K562 (cell line): ENCODE results near the gene VKORC1. TPM values are rescaled to one million over a fixed set of nuclear protein-coding genes. Genes with fewer than 3 reads are reported as not detected.

Experiments
- CBX3 ChIP-seq, 2 experiments: IDR thresholded peaks; 1 replicate in 1 of 2; 2 replicates in 1 of 2; pipeline ENCODE4 v1.6.1; 2012; ENCODE audit warnings: inconsistent platforms in 2 of 2, low read length in 2 of 2, borderline replicate concordance in 1 of 2, control low read depth in 1 of 2
- EP400 ChIP-seq: fragments of 450-650 bp; IDR thresholded peaks from 2 replicates; pipeline ENCODE4 v1.6.1; 2017; ENCODE audit warnings: antibody characterized with exemption, mild to moderate bottlenecking, moderate library complexity
- KAT2B ChIP-seq: IDR thresholded peaks from one replicate; pipeline ENCODE4 v1.6.1; 2012; ENCODE audit warnings: low read depth, mild to moderate bottlenecking, control low read depth, inconsistent platforms, low read length, moderate library complexity
- LCOR ChIP-seq: sonication (generic); formaldehyde crosslinking; IDR thresholded peaks from 2 replicates; pipeline ENCODE4 v1.8.0; 2022; ENCODE audit warnings: mild to moderate bottlenecking, missing genetic modification reagents
- MAFF ChIP-seq: IDR thresholded peaks from 2 replicates; pipeline ENCODE4 v1.6.1; 2012; ENCODE audit warnings: low read length, improper control_type of control experiment
- MAFK ChIP-seq: IDR thresholded peaks from 2 replicates; pipeline ENCODE4 v1.6.1; 2011; ENCODE audit warnings: low read length, improper control_type of control experiment
- NFATC3 ChIP-seq: fragments of 450-650 bp; IDR thresholded peaks from 2 replicates; pipeline ENCODE4 v1.6.1; 2017; ENCODE audit warnings: mild to moderate bottlenecking
- POLR3G ChIP-seq: IDR thresholded peaks from 2 replicates; pipeline ENCODE4 v1.6.1; 2011; ENCODE audit not compliant: insufficient read length, insufficient replicate concordance; ENCODE audit errors: extremely low read depth
- PTRF ChIP-seq: fragments of 450-650 bp; IDR thresholded peaks from 2 replicates; pipeline ENCODE4 v1.6.1; 2016; ENCODE audit warnings: mild to moderate bottlenecking, missing genetic modification characterization, missing compliant biosample characterization
- ZBTB7A ChIP-seq: IDR thresholded peaks from 2 replicates; pipeline ENCODE4 v1.6.1; 2011; ENCODE audit warnings: low read depth, mild to moderate bottlenecking, low read length, moderate library complexity, borderline replicate concordance; ENCODE audit not compliant: control insufficient read depth
- ZKSCAN8 ChIP-seq: fragments of 200-800 bp; sonication (Bioruptor generic); IDR thresholded peaks from 2 replicates; pipeline ENCODE4 v1.6.1; 2016; ENCODE audit warnings: missing genetic modification characterization, missing compliant biosample characterization
- ZNF146 ChIP-seq: IDR thresholded peaks from one replicate; pipeline ENCODE4 v1.6.1; 2018; ENCODE audit warnings: missing compliant biosample characterization; ENCODE audit not compliant: unreplicated experiment
- ZNF24 ChIP-seq: fragments of 450-650 bp; IDR thresholded peaks from 2 replicates; pipeline ENCODE4 v1.6.1; 2016
- polyA plus RNA-seq, 8 experiments: library from polyadenylated mRNA; depleted of rRNA in 4 of 8; stranded (reverse) in 5 of 8; unstranded in 3 of 8; fragments of >200 nt; fragmentation: Nextera tagmentation in 2 of 8; fragmentation: Illumina TruSeq in 1 of 8; extraction: Ambion mirVana in 2 of 8; extraction: Trizol in 1 of 8; gene quantifications; 2 replicates each; pipeline versions ENCODE4 v1.2.1 to v1.2.3, GENCODE V29; 2011 to 2014; ENCODE audit warnings: inconsistent platforms in 1 of 8, missing spikeins in 1 of 8
- total RNA-seq, 7 experiments: library from RNA; depleted of rRNA in 6 of 7; stranded (reverse); fragments of >200 nt in 6 of 7; fragmentation: Illumina TruSeq in 2 of 7; extraction: Trizol in 2 of 7; gene quantifications; 2 replicates each; pipeline versions ENCODE4 v1.2.1 to v1.2.3, GENCODE V29; 2011 to 2021; ENCODE audit warnings: low replicate concordance in 1 of 7
- TF ChIP-seq, protein P1 (sequence below): fragments of 450-650 bp; IDR thresholded peaks from 2 replicates; pipeline ENCODE4 v1.6.1; 2017; ENCODE audit warnings: mild to moderate bottlenecking, moderate library complexity
- TF ChIP-seq, protein P2 (sequence below): fragments of 450-650 bp; formaldehyde crosslinking; IDR thresholded peaks from 2 replicates; pipeline ENCODE4 v1.4.0; 2020; ENCODE audit warnings: mild to moderate bottlenecking, mixed read lengths
- TF ChIP-seq, protein P3 (sequence below): fragments of 250-450 bp; sonication (Bioruptor Pico); IDR thresholded peaks from 2 replicates; pipeline ENCODE4 v1.8.0; 2021; ENCODE audit warnings: moderate library complexity, mild to moderate bottlenecking, inconsistent platforms
- TF ChIP-seq, protein P4 (sequence below): fragments of 250-450 bp; sonication (Bioruptor Pico); IDR thresholded peaks from 2 replicates; pipeline ENCODE4 v1.6.1; 2021; ENCODE audit warnings: mild to moderate bottlenecking
- TF ChIP-seq, protein P5 (sequence below): fragments of 450-650 bp; IDR thresholded peaks from 2 replicates; pipeline ENCODE4 v1.6.1; 2016; ENCODE audit warnings: mild to moderate bottlenecking

Gene VKORC1
- total and polyA plus RNA-seq, 9 of the 15 experiments (the other 6 are each of a cell fraction or from before 2014, with no cell fraction given): 30.0 to 119 (median 62.1) TPM

DNA sequence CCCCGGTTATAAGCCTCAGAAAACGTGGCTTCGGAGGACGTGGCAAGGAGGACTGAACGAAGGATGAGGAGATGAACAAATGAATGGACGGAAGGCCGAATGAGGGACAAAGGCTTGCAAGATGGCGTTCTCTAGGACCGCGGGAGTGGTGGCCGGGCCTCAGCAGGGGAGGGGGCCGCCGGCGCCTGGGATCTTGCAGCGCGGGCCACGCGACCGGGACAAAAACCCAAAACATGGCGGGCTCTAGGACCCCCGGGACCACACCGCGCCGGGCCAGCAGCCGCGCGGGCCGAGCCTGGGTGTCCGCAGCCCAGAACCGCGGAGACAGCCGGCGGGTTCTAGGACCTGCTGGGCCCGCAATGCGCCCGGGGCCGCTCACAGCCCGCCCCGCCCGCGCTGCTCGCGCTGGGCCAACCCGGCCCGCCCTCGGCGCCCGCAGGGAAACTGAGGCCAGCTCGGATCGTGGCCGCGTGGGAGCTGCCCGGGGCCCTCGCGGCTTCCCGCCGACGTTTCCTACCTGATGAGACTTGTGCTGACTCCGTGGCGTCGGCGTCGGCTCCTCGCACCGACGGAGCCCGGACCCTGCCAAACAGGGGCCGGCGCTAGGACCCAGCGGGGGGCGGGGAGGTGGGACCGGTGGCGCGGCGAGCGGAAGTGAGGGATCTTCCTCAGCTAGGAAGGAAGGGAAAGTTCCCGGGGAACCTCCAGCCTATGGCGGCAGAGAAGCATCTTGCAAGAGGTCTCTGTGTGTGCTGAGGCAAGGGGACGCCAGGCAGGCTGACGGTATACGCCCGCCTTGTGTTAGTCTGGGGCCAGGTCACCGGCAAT, 21.2 kb downstream of the VKORC1 start (continued):
- no peak for TF ChIP-seq MAFF
- TF ChIP-seq LCOR (CRISPR knock-in tag): peak; percentile 50; the same call in 1 of the 2 replicates
- TF ChIP-seq, protein P1, sequence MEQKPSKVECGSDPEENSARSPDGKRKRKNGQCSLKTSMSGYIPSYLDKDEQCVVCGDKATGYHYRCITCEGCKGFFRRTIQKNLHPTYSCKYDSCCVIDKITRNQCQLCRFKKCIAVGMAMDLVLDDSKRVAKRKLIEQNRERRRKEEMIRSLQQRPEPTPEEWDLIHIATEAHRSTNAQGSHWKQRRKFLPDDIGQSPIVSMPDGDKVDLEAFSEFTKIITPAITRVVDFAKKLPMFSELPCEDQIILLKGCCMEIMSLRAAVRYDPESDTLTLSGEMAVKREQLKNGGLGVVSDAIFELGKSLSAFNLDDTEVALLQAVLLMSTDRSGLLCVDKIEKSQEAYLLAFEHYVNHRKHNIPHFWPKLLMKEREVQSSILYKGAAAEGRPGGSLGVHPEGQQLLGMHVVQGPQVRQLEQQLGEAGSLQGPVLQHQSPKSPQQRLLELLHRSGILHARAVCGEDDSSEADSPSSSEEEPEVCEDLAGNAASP: no peak
- TF ChIP-seq CBX3 (IDR thresholded peaks at IDR 0.05; ENCODE audit: borderline replicate concordance in 1 of 2, low read length in 2 of 2): 0 out of 3 replicates have a peak, but pooled peaks of 1 of the 2 experiments have one; percentile 20
- TF ChIP-seq, protein P2, sequence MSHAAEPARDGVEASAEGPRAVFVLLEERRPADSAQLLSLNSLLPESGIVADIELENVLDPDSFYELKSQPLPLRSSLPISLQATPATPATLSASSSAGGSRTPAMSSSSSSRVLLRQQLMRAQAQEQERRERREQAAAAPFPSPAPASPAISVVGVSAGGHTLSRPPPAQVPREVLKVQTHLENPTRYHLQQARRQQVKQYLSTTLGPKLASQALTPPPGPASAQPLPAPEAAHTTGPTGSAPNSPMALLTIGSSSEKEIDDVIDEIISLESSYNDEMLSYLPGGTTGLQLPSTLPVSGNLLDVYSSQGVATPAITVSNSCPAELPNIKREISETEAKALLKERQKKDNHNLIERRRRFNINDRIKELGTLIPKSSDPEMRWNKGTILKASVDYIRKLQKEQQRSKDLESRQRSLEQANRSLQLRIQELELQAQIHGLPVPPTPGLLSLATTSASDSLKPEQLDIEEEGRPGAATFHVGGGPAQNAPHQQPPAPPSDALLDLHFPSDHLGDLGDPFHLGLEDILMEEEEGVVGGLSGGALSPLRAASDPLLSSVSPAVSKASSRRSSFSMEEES (CRISPR knock-in tag): no peak
- TF ChIP-seq, protein P3, sequence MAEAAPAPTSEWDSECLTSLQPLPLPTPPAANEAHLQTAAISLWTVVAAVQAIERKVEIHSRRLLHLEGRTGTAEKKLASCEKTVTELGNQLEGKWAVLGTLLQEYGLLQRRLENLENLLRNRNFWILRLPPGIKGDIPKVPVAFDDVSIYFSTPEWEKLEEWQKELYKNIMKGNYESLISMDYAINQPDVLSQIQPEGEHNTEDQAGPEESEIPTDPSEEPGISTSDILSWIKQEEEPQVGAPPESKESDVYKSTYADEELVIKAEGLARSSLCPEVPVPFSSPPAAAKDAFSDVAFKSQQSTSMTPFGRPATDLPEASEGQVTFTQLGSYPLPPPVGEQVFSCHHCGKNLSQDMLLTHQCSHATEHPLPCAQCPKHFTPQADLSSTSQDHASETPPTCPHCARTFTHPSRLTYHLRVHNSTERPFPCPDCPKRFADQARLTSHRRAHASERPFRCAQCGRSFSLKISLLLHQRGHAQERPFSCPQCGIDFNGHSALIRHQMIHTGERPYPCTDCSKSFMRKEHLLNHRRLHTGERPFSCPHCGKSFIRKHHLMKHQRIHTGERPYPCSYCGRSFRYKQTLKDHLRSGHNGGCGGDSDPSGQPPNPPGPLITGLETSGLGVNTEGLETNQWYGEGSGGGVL (CRISPR knock-in tag): no peak
- peak; percentile 57 for TF ChIP-seq ZBTB7A
- TF ChIP-seq KAT2B: no peak
- TF ChIP-seq NFATC3: no peak
- peak; percentile 99 for TF ChIP-seq ZNF24
- no peak for TF ChIP-seq MAFK
- TF ChIP-seq PTRF: no peak
- TF ChIP-seq, protein P4, sequence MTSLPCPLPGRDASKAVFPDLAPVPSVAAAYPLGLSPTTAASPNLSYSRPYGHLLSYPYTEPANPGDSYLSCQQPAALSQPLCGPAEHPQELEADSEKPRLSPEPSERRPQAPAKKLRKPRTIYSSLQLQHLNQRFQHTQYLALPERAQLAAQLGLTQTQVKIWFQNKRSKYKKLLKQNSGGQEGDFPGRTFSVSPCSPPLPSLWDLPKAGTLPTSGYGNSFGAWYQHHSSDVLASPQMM (CRISPR knock-in tag): no peak
- TF ChIP-seq ZNF146 (CRISPR knock-in tag): no peak
- no peak for TF ChIP-seq ZKSCAN8 (CRISPR knock-in tag)
- TF ChIP-seq POLR3G: no peak
- TF ChIP-seq, protein P5, sequence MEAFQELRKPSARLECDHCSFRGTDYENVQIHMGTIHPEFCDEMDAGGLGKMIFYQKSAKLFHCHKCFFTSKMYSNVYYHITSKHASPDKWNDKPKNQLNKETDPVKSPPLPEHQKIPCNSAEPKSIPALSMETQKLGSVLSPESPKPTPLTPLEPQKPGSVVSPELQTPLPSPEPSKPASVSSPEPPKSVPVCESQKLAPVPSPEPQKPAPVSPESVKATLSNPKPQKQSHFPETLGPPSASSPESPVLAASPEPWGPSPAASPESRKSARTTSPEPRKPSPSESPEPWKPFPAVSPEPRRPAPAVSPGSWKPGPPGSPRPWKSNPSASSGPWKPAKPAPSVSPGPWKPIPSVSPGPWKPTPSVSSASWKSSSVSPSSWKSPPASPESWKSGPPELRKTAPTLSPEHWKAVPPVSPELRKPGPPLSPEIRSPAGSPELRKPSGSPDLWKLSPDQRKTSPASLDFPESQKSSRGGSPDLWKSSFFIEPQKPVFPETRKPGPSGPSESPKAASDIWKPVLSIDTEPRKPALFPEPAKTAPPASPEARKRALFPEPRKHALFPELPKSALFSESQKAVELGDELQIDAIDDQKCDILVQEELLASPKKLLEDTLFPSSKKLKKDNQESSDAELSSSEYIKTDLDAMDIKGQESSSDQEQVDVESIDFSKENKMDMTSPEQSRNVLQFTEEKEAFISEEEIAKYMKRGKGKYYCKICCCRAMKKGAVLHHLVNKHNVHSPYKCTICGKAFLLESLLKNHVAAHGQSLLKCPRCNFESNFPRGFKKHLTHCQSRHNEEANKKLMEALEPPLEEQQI: no peak
- peak; percentile 75; the same call in 1 of the 2 replicates for TF ChIP-seq EP400
